Naive B cell (primary cell): ENCODE results near the gene TPGS2. TPM values are rescaled to one million over a fixed set of nuclear protein-coding genes. Genes with fewer than 3 reads are reported as not detected.
"Not testable (repeated sequence)": the region's sequence is repeated elsewhere in the genome, so short reads cannot be mapped to it uniquely, and the experiment has no call there.

Experiments
- ATAC-seq, 2 donors: fragments of 150-1000 bp; cut with Tn5 transposase; 2 replicates each; pipeline ENCODE4 v1.10.0; 2021; ENCODE audit warnings: low read depth in 2 of 2, mild to moderate bottlenecking in 2 of 2, moderate library complexity in 2 of 2
- DNase-seq: peaks from one replicate; pipeline ENCODE4 v3.0.0; 2022
- H3K27ac Mint-ChIP-seq, 6 donors: one replicate each; pipeline ENCODE4 v1.8.0; 2020 to 2022; ENCODE audit warnings: mild to moderate bottlenecking in 6 of 6, mixed read lengths in 6 of 6, moderate library complexity in 5 of 6, inconsistent platforms in 2 of 6
- H3K27me3 Mint-ChIP-seq, 3 donors: one replicate each; pipeline ENCODE4 v1.8.0; 2021 to 2022; ENCODE audit warnings: mixed read lengths in 3 of 3, mild to moderate bottlenecking in 1 of 3
- H3K36me3 Mint-ChIP-seq, 2 donors: one replicate each; pipeline ENCODE4 v1.8.0; 2020 to 2022; ENCODE audit warnings: mixed read lengths in 2 of 2, inconsistent platforms in 1 of 2, mild to moderate bottlenecking in 1 of 2
- H3K4me1 Mint-ChIP-seq, 3 donors: one replicate each; pipeline ENCODE4 v1.8.0; 2020 to 2022; ENCODE audit warnings: mixed read lengths in 3 of 3, inconsistent platforms in 1 of 3, mild to moderate bottlenecking in 1 of 3, moderate library complexity in 1 of 3
- H3K4me3 Mint-ChIP-seq, 8 donors: one replicate each; pipeline ENCODE4 v1.8.0; 2020 to 2022; ENCODE audit warnings: mild to moderate bottlenecking in 8 of 8, mixed read lengths in 8 of 8, moderate library complexity in 8 of 8, inconsistent platforms in 2 of 8
- H3K9me3 Mint-ChIP-seq, 7 donors: one replicate each; pipeline ENCODE4 v1.8.0; 2020 to 2022; ENCODE audit warnings: mixed read lengths in 7 of 7, mild to moderate bottlenecking in 5 of 7, inconsistent platforms in 2 of 7, moderate library complexity in 1 of 7
- polyA plus RNA-seq, 6 donors: library from polyadenylated mRNA; unstranded; fragments of 300-500 nt; fragmentation: Illumina TruSeq; gene quantifications; one replicate each; pipeline ENCODE4 v1.2.3, GENCODE V29; 2021; ENCODE audit warnings: low read depth in 6 of 6

TPGS2 gene
- polyA plus RNA-seq, 6 donors from 2014 or later, result 39.2 to 57.5 (median 52.5) TPM

- ATAC-seq, result no peak
- H3K9me3 Mint-ChIP-seq, result peaks cover 0 to 2% (median 0%) of the 10 kb centered on the region in 7 donors
- peaks cover 26 to 53% of the 10 kb centered on the region in 2 donors for H3K36me3 Mint-ChIP-seq
- peak overlapping the region in 1 of 6 donors; percentile 30 for H3K27ac Mint-ChIP-seq
- no peak overlapping the region for H3K4me3 Mint-ChIP-seq
- H3K27me3 Mint-ChIP-seq, result no peaks in the 10 kb centered on the region
- no peak for DNase-seq
- peaks cover 0 to 5% (median 2%) of the 10 kb centered on the region in 3 donors for H3K4me1 Mint-ChIP-seq
These were observed 11.0 kb upstream of the TPGS2 start for GRCh38 chr18:36839835-36840234.

GRCh38 chr18:36835927-36836326 lies 7.1 kb upstream of the TPGS2 start:
- Mint-ChIP-seq H3K36me3 (peaks cover 25 to 42% of the 10 kb centered on the region in 2 donors), H3K9me3 (peaks cover 0 to 2% (median 0%) of the 10 kb centered on the region in 7 donors), H3K4me1 (peaks cover 0 to 7% (median 5%) of the 10 kb centered on the region in 3 donors), H3K27ac (no peak overlapping the region), H3K27me3 (no peaks in the 10 kb centered on the region), H3K4me3 (no peak overlapping the region)
- DNase-seq (no peak), ATAC-seq (no peak)

- Mint-ChIP-seq H3K36me3 (peaks cover 0 to 16% of the 10 kb centered on the region in 2 donors), H3K27ac (peak overlapping the region in 2 of 6 donors; percentile 23 to 34), H3K4me3 (no peak overlapping the region), H3K27me3 (no peaks in the 10 kb centered on the region), H3K9me3 (peaks cover 0 to 1% (median 0%) of the 10 kb centered on the region in 7 donors), H3K4me1 (peaks cover 17 to 23% (median 20%) of the 10 kb centered on the region in 3 donors)
- DNase-seq (no peak), ATAC-seq (no peak)
These were observed 4.3 kb upstream of the TPGS2 start for GRCh38 chr18:36833120-36833519.

GRCh38 chr18:36831139-36831538 lies 2.3 kb upstream of the TPGS2 start:
- no peaks in the 10 kb centered on the region for H3K36me3 Mint-ChIP-seq
- H3K9me3 Mint-ChIP-seq, result no peaks in the 10 kb centered on the region
- DNase-seq (no peak), ATAC-seq (no peak)
- H3K27me3 Mint-ChIP-seq, result no peaks in the 10 kb centered on the region
- peaks cover 28 to 33% (median 30%) of the 10 kb centered on the region in 3 donors for H3K4me1 Mint-ChIP-seq
- peak overlapping the region in 1 of 8 donors; percentile 88 for H3K4me3 Mint-ChIP-seq
- peak overlapping the region in 1 of 6 donors; percentile 90 for H3K27ac Mint-ChIP-seq

- no peaks in the 10 kb centered on the region for H3K27me3 Mint-ChIP-seq
- H3K4me1 Mint-ChIP-seq, result peaks cover 28 to 33% (median 30%) of the 10 kb centered on the region in 3 donors
- DNase-seq (no peak), ATAC-seq (no peak)
- H3K4me3 Mint-ChIP-seq, result peak overlapping the region; percentile 88 to 98 (median 96)
- no peaks in the 10 kb centered on the region for H3K36me3 Mint-ChIP-seq
- H3K27ac Mint-ChIP-seq, result peak overlapping the region in 5 of 6 donors; percentile 12 to 95 (median 86)
- H3K9me3 Mint-ChIP-seq, result no peaks in the 10 kb centered on the region
These were observed 1.3 kb upstream of the TPGS2 start for GRCh38 chr18:36830158-36830495.

- H3K4me1 Mint-ChIP-seq, result peaks cover 28 to 33% (median 30%) of the 10 kb centered on the region in 3 donors
- no peaks in the 10 kb centered on the region for H3K9me3 Mint-ChIP-seq
- ATAC-seq, result no peak
- no peaks in the 10 kb centered on the region for H3K36me3 Mint-ChIP-seq
- H3K27ac Mint-ChIP-seq, result peak overlapping the region; percentile 51 to 95 (median 88)
- no peak for DNase-seq
- H3K4me3 Mint-ChIP-seq, result peak overlapping the region; percentile 88 to 98 (median 96)
- H3K27me3 Mint-ChIP-seq, result no peaks in the 10 kb centered on the region
These were observed 758 bp upstream of the TPGS2 start for GRCh38 chr18:36829362-36830157.

- ATAC-seq, result no peak
These were observed 609 bp downstream of the TPGS2 start for GRCh38 chr18:36828157-36828629.

GRCh38 chr18:36826556-36826955 lies 2.2 kb downstream of the TPGS2 start:
- Mint-ChIP-seq H3K9me3 (no peaks in the 10 kb centered on the region), H3K4me3 (peak overlapping the region in 1 of 8 donors; percentile 70), H3K27ac (no peak overlapping the region), H3K36me3 (no peaks in the 10 kb centered on the region), H3K27me3 (no peaks in the 10 kb centered on the region), H3K4me1 (peaks cover 26 to 30% (median 28%) of the 10 kb centered on the region in 3 donors)
- DNase-seq (no peak), ATAC-seq (no peak)

More at GRCh38 chr18:36828157-36828629, 609 bp downstream of the TPGS2 start:
- no peaks in the 10 kb centered on the region for H3K9me3 Mint-ChIP-seq
- peaks cover 28 to 30% (median 30%) of the 10 kb centered on the region in 3 donors for H3K4me1 Mint-ChIP-seq
- no peak for DNase-seq
- H3K36me3 Mint-ChIP-seq, result no peaks in the 10 kb centered on the region
- H3K27ac Mint-ChIP-seq, result peak overlapping the region; percentile 59 to 97 (median 82)
- no peaks in the 10 kb centered on the region for H3K27me3 Mint-ChIP-seq
- H3K4me3 Mint-ChIP-seq, result peak overlapping the region; percentile 88 to 98 (median 96)

- Mint-ChIP-seq H3K4me3 (no peak overlapping the region), H3K36me3 (no peaks in the 10 kb centered on the region)
These were observed 3.3 kb downstream of the TPGS2 start for GRCh38 chr18:36825526-36825925.

GRCh38 chr18:36821681-36822080 lies 7.1 kb downstream of the TPGS2 start:
- H3K4me1 Mint-ChIP-seq, result no peaks in the 10 kb centered on the region
- H3K36me3 Mint-ChIP-seq, result peaks cover 10 to 12% of the 10 kb centered on the region in 2 donors
- no peaks in the 10 kb centered on the region for H3K9me3 Mint-ChIP-seq
- DNase-seq (no peak), ATAC-seq (no peak)
- no peaks in the 10 kb centered on the region for H3K27me3 Mint-ChIP-seq
- no peak overlapping the region for H3K4me3 Mint-ChIP-seq
- no peak overlapping the region for H3K27ac Mint-ChIP-seq

More at GRCh38 chr18:36825526-36825925, 3.3 kb downstream of the TPGS2 start:
- no peaks in the 10 kb centered on the region for H3K9me3 Mint-ChIP-seq
- no peaks in the 10 kb centered on the region for H3K27me3 Mint-ChIP-seq
- H3K4me1 Mint-ChIP-seq, result peaks cover 26 to 28% (median 26%) of the 10 kb centered on the region in 3 donors
- DNase-seq (no peak), ATAC-seq (no peak)
- H3K27ac Mint-ChIP-seq, result no peak overlapping the region

- no peaks in the 10 kb centered on the region for H3K9me3 Mint-ChIP-seq
- no peak overlapping the region for H3K27ac Mint-ChIP-seq
- DNase-seq, result no peak
- H3K36me3 Mint-ChIP-seq, result peaks cover 10 to 12% of the 10 kb centered on the region in 2 donors
- ATAC-seq, result no peak
- H3K27me3 Mint-ChIP-seq, result no peaks in the 10 kb centered on the region
- no peak overlapping the region for H3K4me3 Mint-ChIP-seq
- no peaks in the 10 kb centered on the region for H3K4me1 Mint-ChIP-seq
These were observed 9.2 kb downstream of the TPGS2 start for GRCh38 chr18:36819621-36820020.

- H3K9me3 Mint-ChIP-seq, result no peaks in the 10 kb centered on the region
- peaks cover 10 to 12% of the 10 kb centered on the region in 2 donors for H3K36me3 Mint-ChIP-seq
- no peaks in the 10 kb centered on the region for H3K27me3 Mint-ChIP-seq
- H3K27ac Mint-ChIP-seq, result no peak overlapping the region
- no peak overlapping the region for H3K4me3 Mint-ChIP-seq
- ATAC-seq (no peak), DNase-seq (no peak)
- no peaks in the 10 kb centered on the region for H3K4me1 Mint-ChIP-seq
These were observed 10.2 kb downstream of the TPGS2 start for GRCh38 chr18:36818652-36819051.

GRCh38 chr18:36817039-36817438 lies 11.8 kb downstream of the TPGS2 start:
- Mint-ChIP-seq H3K27me3 (no peaks in the 10 kb centered on the region), H3K4me3 (no peak overlapping the region), H3K9me3 (no peaks in the 10 kb centered on the region), H3K4me1 (no peaks in the 10 kb centered on the region), H3K27ac (peak overlapping the region in 1 of 6 donors; percentile 79), H3K36me3 (peaks cover 10 to 12% of the 10 kb centered on the region in 2 donors)
- ATAC-seq (no peak), DNase-seq (no peak)

GRCh38 chr18:36816096-36816495 lies 12.7 kb downstream of the TPGS2 start:
- peak overlapping the region in 1 of 6 donors; percentile 47 for H3K27ac Mint-ChIP-seq
- not testable (repeated sequence) for H3K4me1 Mint-ChIP-seq, H3K4me3 Mint-ChIP-seq, H3K9me3 Mint-ChIP-seq, DNase-seq, ATAC-seq, H3K27me3 Mint-ChIP-seq
- peaks cover 10 to 12% of the 10 kb centered on the region in 2 donors for H3K36me3 Mint-ChIP-seq
